ENCODE results near the gene SERINC5.
"Not testable (repeated sequence)": the region's sequence is repeated elsewhere in the genome, so short reads cannot be mapped to it uniquely, and the experiment has no call there.

The SERINC5 gene

DNA sequence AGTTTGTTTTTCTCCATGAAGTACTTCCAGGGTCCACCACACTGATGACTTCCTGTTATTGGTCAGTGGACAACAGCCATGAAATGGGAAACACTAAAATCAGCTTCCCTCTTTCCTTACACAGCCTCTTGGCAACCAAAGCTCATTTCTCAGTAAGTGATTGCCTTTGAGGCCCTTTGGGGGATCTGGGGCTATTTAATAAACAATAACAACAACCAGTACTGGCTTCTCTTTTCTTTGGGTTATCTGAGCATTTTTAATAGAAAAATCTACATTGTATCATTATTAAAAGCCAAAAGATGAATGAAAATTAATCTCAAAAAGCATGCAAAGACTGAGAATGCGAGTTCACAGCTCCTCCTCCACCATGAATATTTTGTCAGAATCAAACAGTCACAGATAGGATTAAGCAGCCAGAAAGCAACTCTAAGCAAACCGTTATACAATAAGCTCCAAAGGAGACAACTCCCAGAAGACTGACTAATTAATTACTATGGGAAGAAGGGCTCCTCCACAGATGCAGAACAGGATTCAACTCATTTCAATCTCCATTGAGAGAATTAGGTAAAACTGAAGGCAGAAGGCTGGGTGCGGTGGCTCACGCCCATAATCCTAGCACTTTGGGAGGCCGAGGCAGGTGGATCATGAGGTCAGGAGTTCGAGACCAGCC is 68.3 kb downstream of the SERINC5 start:
- no peaks in the 10 kb centered on the region for H3K9me3 ChIP-seq (ENCODE audit: low read depth, low read length)
- no peaks in the 10 kb centered on the region for H3K36me3 ChIP-seq (ENCODE audit: insufficient read depth, low read length)
- TF ChIP-seq EZH2 (IDR thresholded peaks at IDR 0.05): no peak
- no peak for TF ChIP-seq POLR2AphosphoS5 (IDR thresholded peaks at IDR 0.05; ENCODE audit: borderline replicate concordance, low read depth, low read length)
- no peak for TF ChIP-seq FOXP2 (optimal IDR thresholded peaks at IDR 0.05; ENCODE audit: control extremely low read depth, extremely low read length, insufficient read depth)
- no peak overlapping the region for H3K9ac ChIP-seq (ENCODE audit: insufficient read length)
- no peak for DNase-seq (ENCODE audit: low read depth, low spot score)
- H3K27ac ChIP-seq: no peak overlapping the region
- no peak overlapping the region for H3K4me3 ChIP-seq

DNA sequence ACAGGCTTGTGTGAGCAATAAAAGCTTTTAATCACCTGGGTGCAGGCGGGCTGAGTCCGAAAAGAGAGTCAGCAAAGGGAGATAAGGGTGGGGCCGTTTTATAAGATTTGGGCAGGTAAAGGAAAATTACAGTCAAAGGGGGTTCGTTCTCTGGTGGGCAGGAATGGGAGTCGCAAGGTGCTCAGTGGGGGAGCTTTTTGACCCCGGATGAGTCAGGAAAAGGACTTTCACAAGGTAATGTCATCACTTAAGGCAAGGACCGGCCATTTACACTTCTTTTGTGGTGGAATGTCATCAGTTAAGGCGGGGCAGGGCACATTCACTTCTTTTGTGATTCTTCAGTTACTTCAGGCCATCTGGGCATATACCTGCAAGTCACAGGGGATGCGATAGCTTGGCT is 70.3 kb downstream of the SERINC5 start:
- not testable (repeated sequence) for DNase-seq (ENCODE audit: low read depth, low spot score); H3K36me3 ChIP-seq (ENCODE audit: insufficient read depth, low read length); H3K4me3 ChIP-seq; H3K9me3 ChIP-seq (ENCODE audit: low read depth, low read length); H3K9ac ChIP-seq (ENCODE audit: insufficient read length); H3K27ac ChIP-seq

DNA sequence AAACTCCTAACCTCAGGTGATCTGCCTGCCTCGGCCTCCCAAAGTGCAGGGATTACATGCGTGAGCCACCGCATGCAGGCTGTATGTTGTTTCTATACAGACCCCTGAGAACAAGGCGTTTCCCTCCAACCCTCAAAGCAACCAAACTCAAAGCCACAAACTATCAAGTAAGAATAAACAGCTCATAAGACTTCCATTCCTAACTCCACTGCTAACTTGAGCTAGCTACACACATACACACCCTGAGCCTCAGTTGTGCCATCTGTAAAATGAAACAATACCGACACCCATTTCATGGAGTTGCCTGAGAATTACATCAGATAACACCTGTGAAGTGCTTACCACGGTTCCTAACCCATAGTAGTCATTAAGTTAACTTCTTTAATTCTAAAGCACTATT is 70.8 kb downstream of the SERINC5 start:
- no peaks in the 10 kb centered on the region for H3K36me3 ChIP-seq (ENCODE audit: insufficient read depth, low read length)
- H3K9ac ChIP-seq (ENCODE audit: insufficient read length): no peak overlapping the region
- TF ChIP-seq POLR2AphosphoS5 (IDR thresholded peaks at IDR 0.05; ENCODE audit: borderline replicate concordance, low read depth, low read length) (no peak), FOXP2 (optimal IDR thresholded peaks at IDR 0.05; ENCODE audit: control extremely low read depth, extremely low read length, insufficient read depth) (no peak), EZH2 (IDR thresholded peaks at IDR 0.05) (no peak)
- H3K9me3 ChIP-seq (ENCODE audit: low read depth, low read length): no peaks in the 10 kb centered on the region
- no peak overlapping the region for H3K27ac ChIP-seq
- H3K4me3 ChIP-seq: no peak overlapping the region
- DNase-seq (ENCODE audit: low read depth, low spot score): no peak

DNA sequence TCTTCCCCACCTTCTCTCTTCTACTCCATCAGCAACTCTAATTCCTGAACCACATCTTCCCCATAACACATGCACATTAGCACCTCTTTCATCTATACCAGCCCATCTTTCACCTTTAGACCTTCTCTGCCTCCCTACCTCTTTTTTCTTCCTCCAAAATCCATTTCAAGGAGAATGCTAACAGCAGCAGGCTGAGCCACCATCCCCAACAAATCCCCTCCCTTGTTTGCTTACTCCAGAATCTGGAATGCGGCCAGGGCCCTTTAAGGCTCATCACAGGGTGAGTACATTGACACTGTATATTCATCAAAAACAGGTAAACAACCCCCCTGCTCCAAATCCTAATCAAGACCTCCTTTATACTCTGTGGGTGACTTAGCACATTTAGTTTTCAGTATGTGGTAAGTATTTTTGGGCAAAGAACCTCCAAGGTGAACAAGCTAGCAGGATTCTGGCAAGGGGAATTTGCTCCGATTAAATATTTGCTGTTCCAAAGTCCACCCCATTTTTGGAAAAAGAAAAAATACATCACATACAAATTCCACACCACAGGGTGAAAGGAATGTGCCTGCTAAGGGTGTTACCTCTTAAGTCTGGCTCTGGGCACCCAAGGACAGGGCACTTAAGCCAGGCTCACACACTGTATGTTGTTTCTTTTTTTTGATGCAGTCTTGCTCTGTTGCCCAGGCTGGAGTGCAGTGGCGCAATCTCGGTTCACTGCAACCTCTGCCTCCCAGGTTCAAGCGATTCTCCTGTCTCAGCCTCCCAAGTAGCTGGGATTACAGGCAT is 71.4 kb downstream of the SERINC5 start:
- TF ChIP-seq FOXP2 (optimal IDR thresholded peaks at IDR 0.05; ENCODE audit: control extremely low read depth, extremely low read length, insufficient read depth): no peak
- no peak for TF ChIP-seq POLR2AphosphoS5 (IDR thresholded peaks at IDR 0.05; ENCODE audit: borderline replicate concordance, low read depth, low read length)
- no peak for TF ChIP-seq EZH2 (IDR thresholded peaks at IDR 0.05)
- no peak for DNase-seq (ENCODE audit: low read depth, low spot score)
- Histone ChIP-seq H3K9ac (ENCODE audit: insufficient read length) (no peak overlapping the region), H3K27ac (no peak overlapping the region), H3K9me3 (ENCODE audit: low read depth, low read length) (no peaks in the 10 kb centered on the region), H3K36me3 (ENCODE audit: insufficient read depth, low read length) (no peaks in the 10 kb centered on the region), H3K4me3 (no peak overlapping the region)

DNA sequence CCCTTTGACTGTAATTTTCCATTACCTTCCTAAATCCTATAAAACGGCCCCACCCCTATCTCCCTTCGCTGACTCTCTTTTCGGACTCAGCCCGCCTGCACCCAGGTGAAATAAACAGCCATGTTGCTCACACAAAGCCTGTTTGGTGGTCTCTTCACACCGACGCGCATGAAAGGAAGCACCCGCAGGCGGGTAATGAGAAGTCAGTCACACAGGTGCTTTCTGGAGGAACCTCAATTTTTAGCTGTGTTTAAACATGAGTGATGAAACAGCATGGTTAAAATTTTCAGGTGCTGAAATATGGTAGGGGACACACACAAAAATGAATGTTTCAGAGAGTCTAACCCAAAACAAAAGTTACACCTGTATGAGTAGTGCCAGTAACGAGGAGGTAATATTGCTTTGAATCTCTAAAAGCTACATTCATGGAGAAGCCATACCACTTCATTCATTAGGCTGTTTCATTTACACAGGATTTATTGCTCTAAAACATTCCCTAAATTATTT is 72.1 kb downstream of the SERINC5 start:
- H3K36me3 ChIP-seq (ENCODE audit: insufficient read depth, low read length); H3K9me3 ChIP-seq (ENCODE audit: low read depth, low read length); DNase-seq (ENCODE audit: low read depth, low spot score); H3K4me3 ChIP-seq; H3K9ac ChIP-seq (ENCODE audit: insufficient read length); H3K27ac ChIP-seq: not testable (repeated sequence)

DNA sequence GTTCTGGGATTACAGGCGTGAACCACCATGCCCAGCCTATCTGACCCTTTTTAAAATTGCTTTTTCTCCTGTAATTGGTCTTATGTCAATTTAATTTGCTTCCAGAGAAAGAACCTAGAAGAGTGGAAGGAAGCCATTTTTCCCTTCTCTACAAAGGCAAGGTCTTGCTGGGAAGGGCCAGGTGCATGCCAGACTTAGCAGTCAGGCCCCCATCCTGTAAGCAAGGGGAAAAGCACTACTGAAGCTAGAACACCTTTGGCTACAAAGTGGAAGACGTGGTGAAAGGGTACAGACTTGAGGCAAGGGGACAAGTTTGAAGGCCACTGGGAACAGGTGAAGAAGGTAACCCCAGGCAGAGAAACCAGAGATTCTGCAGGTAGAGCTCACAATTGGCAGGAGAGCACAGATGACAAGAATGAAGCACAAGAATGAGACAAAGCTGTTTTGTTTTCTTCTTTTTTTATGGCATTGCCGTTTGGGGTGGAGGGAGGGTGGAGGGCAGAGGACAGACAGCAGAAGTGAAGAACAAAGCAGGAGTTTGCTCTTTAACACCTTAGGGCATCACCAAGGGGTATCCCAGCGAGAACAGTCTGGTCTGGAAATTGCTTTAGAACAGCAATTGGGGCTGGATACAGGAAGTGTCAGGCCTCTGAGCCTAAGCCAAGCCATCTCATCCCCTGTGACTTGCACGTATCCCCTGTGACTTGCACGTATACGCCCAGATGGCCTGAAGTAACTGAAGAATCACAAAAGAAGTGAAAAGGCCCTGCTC is 72.9 kb downstream of the SERINC5 start:
- TF ChIP-seq POLR2AphosphoS5 (IDR thresholded peaks at IDR 0.05; ENCODE audit: borderline replicate concordance, low read depth, low read length): no peak
- no peak for TF ChIP-seq EZH2 (IDR thresholded peaks at IDR 0.05)
- no peak for TF ChIP-seq FOXP2 (optimal IDR thresholded peaks at IDR 0.05; ENCODE audit: control extremely low read depth, extremely low read length, insufficient read depth)
- no peak for DNase-seq (ENCODE audit: low read depth, low spot score)
- Histone ChIP-seq H3K4me3 (no peak overlapping the region), H3K9me3 (ENCODE audit: low read depth, low read length) (no peaks in the 10 kb centered on the region), H3K9ac (ENCODE audit: insufficient read length) (no peak overlapping the region), H3K27ac (no peak overlapping the region), H3K36me3 (ENCODE audit: insufficient read depth, low read length) (no peaks in the 10 kb centered on the region)

DNA sequence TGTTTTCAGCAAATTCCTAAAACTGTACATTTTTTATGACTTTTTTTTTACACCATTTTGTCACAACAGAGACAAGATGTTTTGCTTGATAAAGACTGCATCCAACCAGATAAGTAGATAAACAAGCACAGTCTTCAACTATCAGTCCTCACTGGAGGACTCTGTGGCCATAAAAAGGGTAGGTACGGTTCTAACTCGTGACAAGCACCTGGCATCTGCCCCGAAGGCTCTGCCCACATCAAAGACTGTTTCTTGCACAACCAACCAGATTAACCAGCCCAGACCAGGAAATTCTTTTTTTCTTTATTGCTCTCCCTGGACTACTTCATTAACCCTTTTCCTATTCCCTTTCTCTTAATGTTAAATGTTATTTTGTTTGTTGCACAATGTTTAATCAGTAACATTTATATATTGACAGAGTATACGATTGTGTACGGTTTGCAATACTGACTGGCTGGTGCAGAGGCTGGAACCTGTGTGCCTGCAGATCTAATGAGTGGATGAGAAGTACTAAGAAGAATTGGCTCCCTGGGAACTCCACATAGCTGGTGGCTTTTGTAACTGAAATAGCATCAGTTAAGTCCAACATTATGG is 74.1 kb downstream of the SERINC5 start:
- TF ChIP-seq EZH2 (IDR thresholded peaks at IDR 0.05) (no peak), FOXP2 (optimal IDR thresholded peaks at IDR 0.05; ENCODE audit: control extremely low read depth, extremely low read length, insufficient read depth) (no peak), POLR2AphosphoS5 (IDR thresholded peaks at IDR 0.05; ENCODE audit: borderline replicate concordance, low read depth, low read length) (no peak)
- no peaks in the 10 kb centered on the region for H3K36me3 ChIP-seq (ENCODE audit: insufficient read depth, low read length)
- no peak overlapping the region for H3K27ac ChIP-seq
- DNase-seq (ENCODE audit: low read depth, low spot score): no peak
- H3K9me3 ChIP-seq (ENCODE audit: low read depth, low read length): no peaks in the 10 kb centered on the region
- no peak overlapping the region for H3K4me3 ChIP-seq
- H3K9ac ChIP-seq (ENCODE audit: insufficient read length): no peak overlapping the region

DNA sequence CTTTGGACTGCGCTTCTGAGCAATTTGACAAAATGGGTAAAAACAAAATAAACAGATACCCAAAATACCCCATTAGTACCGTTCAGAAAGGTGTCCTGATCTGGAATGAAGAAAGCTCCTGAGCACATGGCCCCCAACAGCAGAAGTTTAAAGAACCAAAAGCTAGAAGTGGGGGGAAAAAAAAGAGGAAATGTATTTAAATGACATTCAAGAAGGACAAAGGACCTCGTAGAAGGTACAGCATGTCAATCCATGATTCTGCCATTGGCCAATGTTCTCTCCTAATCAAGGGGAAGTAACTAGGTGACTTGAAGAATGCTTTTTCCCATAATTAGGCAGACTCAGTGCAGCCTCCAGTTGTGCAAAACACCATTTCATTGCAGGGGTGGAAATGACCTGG is 78.6 kb downstream of the SERINC5 start:
- Histone ChIP-seq H3K27ac (no peak overlapping the region), H3K9ac (ENCODE audit: insufficient read length) (no peak overlapping the region), H3K4me3 (no peak overlapping the region), H3K9me3 (ENCODE audit: low read depth, low read length) (no peaks in the 10 kb centered on the region), H3K36me3 (ENCODE audit: insufficient read depth, low read length) (no peaks in the 10 kb centered on the region)
- DNase-seq (ENCODE audit: low read depth, low spot score): no peak
- TF ChIP-seq FOXP2 (optimal IDR thresholded peaks at IDR 0.05; ENCODE audit: control extremely low read depth, extremely low read length, insufficient read depth) (no peak), EZH2 (IDR thresholded peaks at IDR 0.05) (no peak), POLR2AphosphoS5 (IDR thresholded peaks at IDR 0.05; ENCODE audit: borderline replicate concordance, low read depth, low read length) (no peak)
